NCI-H2227 (cell line): ENCODE results near the gene NQO2.
"Not testable (repeated sequence)": the region's sequence is repeated elsewhere in the genome, so short reads cannot be mapped to it uniquely, and the experiment has no call there.

ENCODE experiments used
- DNase-seq: peaks from one replicate; lab custom pipeline; 2025; ENCODE audit not compliant: unreplicated experiment; lab: John Stamatoyannopoulos, UW

NQO2 gene

GRCh38 chr6:2969549-2969948, 30.1 kb upstream of the NQO2 start:
- no peak for DNase-seq

GRCh38 chr6:2970034-2970685, 29.5 kb upstream of the NQO2 start:
- DNase-seq, result no peak

GRCh38 chr6:2970753-2971419, 28.8 kb upstream of the NQO2 start:
- peak; percentile 60 for DNase-seq

- DNase-seq, result peak; percentile 60
These were observed 28.1 kb upstream of the NQO2 start, which contains the start of gene SERPINB6 for GRCh38 chr6:2971420-2972218. TSS of gene SERPINB6 (minus strand) at chr6:2971567. CDS start at chr6:2959332, 12,235 bp downstream.

- not testable (repeated sequence) for DNase-seq
These were observed 27.5 kb upstream of the NQO2 start for GRCh38 chr6:2972219-2972487.

- DNase-seq, result not testable (repeated sequence)
These were observed 27.0 kb upstream of the NQO2 start for GRCh38 chr6:2972685-2973084.

- DNase-seq, result not testable (repeated sequence)
These were observed 26.5 kb upstream of the NQO2 start for GRCh38 chr6:2973180-2973579.

- no peak for DNase-seq
These were observed 26.0 kb upstream of the NQO2 start for GRCh38 chr6:2973676-2974075.

- DNase-seq, result no peak
These were observed 23.6 kb upstream of the NQO2 start for GRCh38 chr6:2976060-2976459.

GRCh38 chr6:2976571-2977085, 23.1 kb upstream of the NQO2 start:
- DNase-seq, result no peak

- DNase-seq, result no peak
These were observed 22.4 kb upstream of the NQO2 start for GRCh38 chr6:2977290-2977689.

- no peak for DNase-seq
These were observed 21.7 kb upstream of the NQO2 start for GRCh38 chr6:2977799-2978590.

GRCh38 chr6:2978923-2979322, 20.8 kb upstream of the NQO2 start:
- DNase-seq, result no peak

- no peak for DNase-seq
These were observed 19.8 kb upstream of the NQO2 start for GRCh38 chr6:2979819-2980464.

GRCh38 chr6:2980465-2980855, 19.2 kb upstream of the NQO2 start:
- DNase-seq, result no peak

GRCh38 chr6:2982426-2983117, 17.1 kb upstream of the NQO2 start:
- no peak for DNase-seq

- no peak for DNase-seq
These were observed 14.8 kb upstream of the NQO2 start for GRCh38 chr6:2984738-2985406.

- peak; percentile 58 for DNase-seq
These were observed 12.9 kb upstream of the NQO2 start for GRCh38 chr6:2986722-2987221.

GRCh38 chr6:2988094-2988425, 11.6 kb upstream of the NQO2 start:
- DNase-seq, result no peak
